ENCODE measurements around the gene RHD. TPM values are rescaled to one million over a fixed set of nuclear protein-coding genes. Genes with fewer than 3 reads are reported as not detected.
"Not testable (repeated sequence)": the region's sequence is repeated elsewhere in the genome, so short reads cannot be mapped to it uniquely, and the experiment has no call there.

RHD gene
- total RNA-seq, 1 experiment from 2014 or later, result 0.10 TPM

- DNase-seq, result peak; percentile 100
- Histone ChIP-seq H3K4me3 (ENCODE audit: insufficient read depth, low read depth, low read length) (peak within 1 kb of the TSS; percentile 82), H3K36me3 (replicated peaks; ENCODE audit: control insufficient read depth, insufficient read depth, low read length) (peaks cover 19% of the 10 kb centered on the region), H3K27me3 (ENCODE audit: control insufficient read depth, insufficient read depth, low read length) (no peaks in the 10 kb centered on the region)
Measured at GRCh38 chr1:25247024-25247828, 25.1 kb upstream of the RHD start, which contains the start of gene RSRP1. TSS of gene RSRP1 (minus strand) at chr1:25247454. CDS start at chr1:25246963, 491 bp downstream.

DNA sequence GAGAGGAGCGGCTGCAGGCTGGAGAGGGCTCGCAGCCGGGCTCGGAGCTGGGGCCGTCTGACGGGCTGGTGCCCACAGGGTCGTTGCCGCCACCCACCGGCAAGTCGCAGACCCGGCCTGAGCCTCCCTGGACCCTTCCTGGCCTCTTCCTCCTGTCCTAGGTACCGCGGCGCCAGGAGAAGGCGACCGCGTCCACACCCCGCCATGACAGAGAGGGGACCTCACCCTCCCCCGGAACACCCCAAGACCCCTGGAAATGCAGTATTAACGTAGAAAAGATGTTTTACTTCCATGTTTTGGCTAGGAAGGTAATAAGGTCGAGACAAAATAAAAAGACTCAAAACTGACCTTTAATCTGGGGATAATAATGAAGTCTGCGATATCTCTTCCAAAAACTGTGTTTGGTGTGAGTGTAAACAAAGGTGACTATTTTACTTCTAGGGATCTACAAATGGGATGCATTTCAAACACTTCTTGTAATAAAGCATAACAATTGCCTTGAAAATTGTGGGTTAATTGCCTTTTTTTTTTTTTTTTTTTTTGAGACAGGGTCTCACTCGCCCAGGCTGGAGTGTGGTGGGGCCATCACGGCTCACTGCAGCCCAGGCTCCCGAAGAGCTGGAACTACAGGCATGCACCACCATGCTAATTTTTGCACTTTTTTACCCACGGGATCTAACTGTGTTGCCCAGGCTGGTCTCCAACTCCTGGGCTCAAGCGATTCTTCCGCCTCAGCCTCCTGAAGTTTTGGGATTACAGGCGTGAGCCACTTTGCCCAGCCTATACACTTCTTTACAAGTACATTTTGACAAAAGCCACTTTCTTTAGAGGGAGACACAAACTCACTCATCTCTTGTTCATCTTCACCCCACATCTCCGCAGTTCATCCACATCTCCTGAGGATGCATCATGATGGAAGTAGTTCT is 24.2 kb upstream of the RHD start:
- DNase-seq, result no peak
- peaks cover 17% of the 10 kb centered on the region for H3K36me3 ChIP-seq (replicated peaks; ENCODE audit: control insufficient read depth, insufficient read depth, low read length)
- H3K4me3 ChIP-seq (ENCODE audit: insufficient read depth, low read depth, low read length), result peak overlapping the region; percentile 82
- no peaks in the 10 kb centered on the region for H3K27me3 ChIP-seq (ENCODE audit: control insufficient read depth, insufficient read depth, low read length)

- Histone ChIP-seq H3K36me3 (replicated peaks; ENCODE audit: control insufficient read depth, insufficient read depth, low read length) (no peaks in the 10 kb centered on the region), H3K4me3 (ENCODE audit: insufficient read depth, low read depth, low read length) (no peak overlapping the region), H3K27me3 (ENCODE audit: control insufficient read depth, insufficient read depth, low read length) (no peaks in the 10 kb centered on the region)
- peak; percentile 40 for DNase-seq
Measured at GRCh38 chr1:25253911-25254310, 18.4 kb upstream of the RHD start.

- no peak for DNase-seq
- H3K36me3 ChIP-seq (replicated peaks; ENCODE audit: control insufficient read depth, insufficient read depth, low read length), result no peaks in the 10 kb centered on the region
- no peaks in the 10 kb centered on the region for H3K27me3 ChIP-seq (ENCODE audit: control insufficient read depth, insufficient read depth, low read length)
- H3K4me3 ChIP-seq (ENCODE audit: insufficient read depth, low read depth, low read length), result no peak overlapping the region
Measured at GRCh38 chr1:25255706-25256577, 16.4 kb upstream of the RHD start.

DNA sequence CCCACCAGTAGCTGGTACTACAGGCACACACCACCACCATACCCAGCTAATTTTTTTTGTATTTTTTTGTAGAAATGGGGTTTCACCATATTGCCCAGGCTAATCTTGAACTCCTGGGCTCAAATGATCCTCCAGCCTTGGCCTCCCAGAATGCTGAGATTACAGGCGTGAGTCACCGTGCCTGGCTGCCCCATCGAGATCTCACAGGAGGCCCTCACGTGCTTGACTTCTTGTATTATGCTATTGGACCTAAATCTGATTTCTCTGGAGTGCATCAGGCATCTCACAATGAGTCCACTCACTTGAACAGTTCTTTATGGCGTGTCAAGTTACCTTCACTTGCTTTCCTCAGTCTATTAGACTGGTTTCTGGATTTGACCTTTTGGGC is 15.7 kb upstream of the RHD start:
- Histone ChIP-seq H3K36me3 (replicated peaks; ENCODE audit: control insufficient read depth, insufficient read depth, low read length) (no peaks in the 10 kb centered on the region), H3K4me3 (ENCODE audit: insufficient read depth, low read depth, low read length) (no peak overlapping the region), H3K27me3 (ENCODE audit: control insufficient read depth, insufficient read depth, low read length) (no peaks in the 10 kb centered on the region)
- no peak for DNase-seq

DNA sequence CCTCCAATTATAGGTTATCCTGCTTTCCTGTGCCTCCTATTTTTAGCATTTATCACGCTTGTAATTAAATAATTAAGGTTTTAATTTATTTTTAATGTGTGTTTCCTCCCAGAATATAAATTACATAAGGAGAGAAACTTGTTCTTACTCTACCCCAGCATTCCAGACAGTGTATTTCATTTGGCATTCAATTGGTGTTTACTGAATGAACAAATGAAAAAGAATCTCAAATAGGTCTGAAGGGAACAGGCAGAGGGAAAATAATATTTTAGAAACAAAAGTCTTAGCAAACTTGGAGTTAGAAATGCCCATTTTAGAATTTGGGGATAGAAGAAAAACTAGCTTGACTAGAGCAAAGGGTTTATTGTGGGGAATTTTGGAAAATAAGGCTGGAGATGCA is 15.1 kb upstream of the RHD start:
- DNase-seq, result no peak
- Histone ChIP-seq H3K36me3 (replicated peaks; ENCODE audit: control insufficient read depth, insufficient read depth, low read length) (no peaks in the 10 kb centered on the region), H3K27me3 (ENCODE audit: control insufficient read depth, insufficient read depth, low read length) (no peaks in the 10 kb centered on the region), H3K4me3 (ENCODE audit: insufficient read depth, low read depth, low read length) (no peak overlapping the region)

DNA sequence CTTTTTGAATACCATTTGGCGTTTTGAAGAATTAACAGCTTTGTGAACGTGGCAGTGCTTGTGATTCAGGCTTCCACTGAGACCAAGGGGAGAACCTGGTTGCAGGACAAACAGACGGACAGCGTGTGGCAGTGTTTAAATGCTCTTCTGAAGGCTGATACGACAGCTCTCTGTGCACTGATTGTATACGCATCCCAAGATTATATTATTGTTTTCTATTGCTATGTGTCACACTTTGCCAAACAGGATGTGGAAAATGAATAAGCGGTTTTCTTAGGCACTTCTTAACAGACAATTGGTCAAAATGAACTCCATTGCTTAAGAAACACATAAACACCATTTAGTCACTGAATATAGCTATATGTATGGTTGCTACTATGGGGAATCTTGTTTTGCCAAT is 12.5 kb upstream of the RHD start:
- H3K27me3 ChIP-seq (ENCODE audit: control insufficient read depth, insufficient read depth, low read length); H3K36me3 ChIP-seq (replicated peaks; ENCODE audit: control insufficient read depth, insufficient read depth, low read length); H3K4me3 ChIP-seq (ENCODE audit: insufficient read depth, low read depth, low read length); DNase-seq: not testable (repeated sequence)

- not testable (repeated sequence) for DNase-seq; H3K4me3 ChIP-seq (ENCODE audit: insufficient read depth, low read depth, low read length); H3K36me3 ChIP-seq (replicated peaks; ENCODE audit: control insufficient read depth, insufficient read depth, low read length); H3K27me3 ChIP-seq (ENCODE audit: control insufficient read depth, insufficient read depth, low read length)
Measured at GRCh38 chr1:25260336-25260735, 12.0 kb upstream of the RHD start.

GRCh38 chr1:25266554-25267287 is 5.6 kb upstream of the RHD start:
- peak overlapping the region; percentile 41 for H3K4me3 ChIP-seq (ENCODE audit: insufficient read depth, low read depth, low read length)
- DNase-seq, result not testable (repeated sequence)

GRCh38 chr1:25267288-25268142 is 4.8 kb upstream of the RHD start:
- not testable (repeated sequence) for H3K27me3 ChIP-seq (ENCODE audit: control insufficient read depth, insufficient read depth, low read length); H3K36me3 ChIP-seq (replicated peaks; ENCODE audit: control insufficient read depth, insufficient read depth, low read length)
- peak; percentile 57 for DNase-seq
- H3K4me3 ChIP-seq (ENCODE audit: insufficient read depth, low read depth, low read length), result peak overlapping the region; percentile 49

More at GRCh38 chr1:25266554-25267287, 5.6 kb upstream of the RHD start:
- H3K36me3 ChIP-seq (replicated peaks; ENCODE audit: control insufficient read depth, insufficient read depth, low read length); H3K27me3 ChIP-seq (ENCODE audit: control insufficient read depth, insufficient read depth, low read length): not testable (repeated sequence)

- H3K36me3 ChIP-seq (replicated peaks; ENCODE audit: control insufficient read depth, insufficient read depth, low read length); DNase-seq; H3K27me3 ChIP-seq (ENCODE audit: control insufficient read depth, insufficient read depth, low read length): not testable (repeated sequence)
- peak overlapping the region; percentile 35 for H3K4me3 ChIP-seq (ENCODE audit: insufficient read depth, low read depth, low read length)
Measured at GRCh38 chr1:25268143-25268760, 4.1 kb upstream of the RHD start.

GRCh38 chr1:25275648-25276047 is 3.3 kb downstream of the RHD start:
- H3K36me3 ChIP-seq (replicated peaks; ENCODE audit: control insufficient read depth, insufficient read depth, low read length); H3K27me3 ChIP-seq (ENCODE audit: control insufficient read depth, insufficient read depth, low read length); DNase-seq; H3K4me3 ChIP-seq (ENCODE audit: insufficient read depth, low read depth, low read length): not testable (repeated sequence)

DNA sequence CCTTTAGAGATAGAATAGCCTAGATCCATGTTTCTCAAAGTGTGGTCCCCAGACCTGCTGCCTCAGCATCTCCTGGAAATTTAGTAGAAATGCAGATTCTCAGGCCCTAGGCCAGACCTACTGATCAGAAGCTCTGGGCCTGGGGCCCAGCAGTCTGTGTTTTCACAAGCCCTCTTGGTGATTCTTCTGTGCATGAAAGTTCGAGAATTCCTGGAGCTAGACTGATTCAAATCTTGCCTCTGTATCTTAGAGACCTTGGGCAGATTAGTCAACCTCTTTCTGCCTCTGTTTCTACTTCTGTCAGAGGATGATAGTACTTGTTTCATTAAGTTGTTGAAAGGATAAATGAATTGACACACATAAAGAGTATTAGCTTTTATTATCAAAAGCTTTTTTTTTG is 5.0 kb downstream of the RHD start:
- H3K36me3 ChIP-seq (replicated peaks; ENCODE audit: control insufficient read depth, insufficient read depth, low read length); H3K27me3 ChIP-seq (ENCODE audit: control insufficient read depth, insufficient read depth, low read length); H3K4me3 ChIP-seq (ENCODE audit: insufficient read depth, low read depth, low read length); DNase-seq: not testable (repeated sequence)

Measured in H7 (cell line).